Stimulated activated CD4-positive, alpha-beta T cell treated with anti-CD3 and anti-CD28 coated beads, Interleukin-15, amount 100 ng/mL, for 48 hours (primary cell): ENCODE results near the gene DNASE2B.

ENCODE experiments used
- DNase-seq, 2 donors: peaks; one replicate each; pipeline ENCODE4 v3.0.0-alpha.2; 2020; ENCODE audit warnings: low read depth in 2 of 2

DNASE2B gene

GRCh38 chr1:84374991-84375696 lies 23.1 kb upstream of the DNASE2B start:
- DNase-seq, result no peak

- no peak for DNase-seq
Measured at GRCh38 chr1:84376000-84376910, 22.0 kb upstream of the DNASE2B start.

GRCh38 chr1:84377480-84378095 lies 20.7 kb upstream of the DNASE2B start:
- DNase-seq, result no peak

- DNase-seq, result no peak
Measured at GRCh38 chr1:84379138-84379916, 19.0 kb upstream of the DNASE2B start.

- no peak for DNase-seq
Measured at GRCh38 chr1:84379917-84380180, 18.4 kb upstream of the DNASE2B start.

- no peak for DNase-seq
Measured at GRCh38 chr1:84382127-84382526, 16.2 kb upstream of the DNASE2B start.

- no peak for DNase-seq
Measured at GRCh38 chr1:84385347-84385746, 12.9 kb upstream of the DNASE2B start.

- no peak for DNase-seq
Measured at GRCh38 chr1:84386716-84387479, 11.4 kb upstream of the DNASE2B start.

- DNase-seq, result no peak
Measured at GRCh38 chr1:84387480-84388163, 10.7 kb upstream of the DNASE2B start.

- DNase-seq, result no peak
Measured at GRCh38 chr1:84390226-84390625, 8.1 kb upstream of the DNASE2B start.

GRCh38 chr1:84401156-84401555 lies 2.9 kb downstream of the DNASE2B start:
- DNase-seq, result no peak

- DNase-seq, result no peak
Measured at GRCh38 chr1:84402060-84402459, 3.8 kb downstream of the DNASE2B start.

- DNase-seq, result no peak
Measured at GRCh38 chr1:84402501-84402900, 4.2 kb downstream of the DNASE2B start.

- DNase-seq, result no peak
Measured at GRCh38 chr1:84403347-84403746, 5.1 kb downstream of the DNASE2B start.

GRCh38 chr1:84406346-84406861 lies 8.1 kb downstream of the DNASE2B start:
- no peak for DNase-seq

GRCh38 chr1:84407524-84407923 lies 9.2 kb downstream of the DNASE2B start:
- no peak for DNase-seq

- DNase-seq, result no peak
Measured at GRCh38 chr1:84407958-84408422, 9.7 kb downstream of the DNASE2B start.

GRCh38 chr1:84409888-84410287 lies 11.6 kb downstream of the DNASE2B start:
- DNase-seq, result no peak

- DNase-seq, result no peak
Measured at GRCh38 chr1:84410328-84411095, 12.2 kb downstream of the DNASE2B start.
